SU-DHL-6 (cell line): ENCODE measurements around the gene CRYBG1.

Experiments
- CTCF ChIP-seq: fragments of 200-600 bp; sonication (generic); IDR thresholded peaks from one replicate; pipeline ENCODE4 v1.5.1; 2017; ENCODE audit warnings: antibody characterized with exemption, mild to moderate bottlenecking, low read length, moderate library complexity; ENCODE audit not compliant: insufficient read depth, poor library complexity, severe bottlenecking
- EZH2phosphoT487 ChIP-seq: fragments of 200-600 bp; sonication (generic), shearing (Covaris generic); conservative IDR thresholded peaks from 2 replicates; pipeline ENCODE4 v1.6.1; 2018; ENCODE audit warnings: mild to moderate bottlenecking, antibody characterized with exemption, low read length, moderate library complexity, mixed read lengths

GRCh38 chr6:106558364-106558763 is 197.8 kb downstream of the CRYBG1 start:
- TF ChIP-seq CTCF (no peak), EZH2phosphoT487 (no peak)
